Pancreas (tissue), 10 donors: ENCODE data around the gene GLP2R. TPM values are rescaled to one million over a fixed set of nuclear protein-coding genes. Genes with fewer than 3 reads are reported as not detected.

Experiments
- ATAC-seq, 4 donors: fragments of 200-7000 bp; cut with Tn5 transposase; one replicate each; pipeline versions ENCODE4 v1.8.0 to v1.9.1; 2020; ENCODE audit warnings: mild to moderate bottlenecking in 4 of 4, moderate library complexity in 4 of 4
- DNase-seq, 6 donors: peaks; one replicate each; pipeline ENCODE4 v3.0.0-alpha.2; 2020
- FAIRE-seq: peaks from 2 replicates; lab custom pipeline; 2012; peaks lifted over from hg19 to GRCh38; lab: Jason Lieb, UNC
- H3K27ac ChIP-seq, 4 donors: fragments of 200-600 bp; sonication (generic); 1 replicate in 3 of 4; 2 replicates in 1 of 4; pipeline versions ENCODE4 v1.5.0 to v1.8.0; 2020
- H3K27me3 ChIP-seq, 4 donors: fragments of 200-600 bp; one replicate each; pipeline ENCODE4 v1.8.0; 2021
- H3K36me3 ChIP-seq, 3 donors: fragments of 200-600 bp; sonication (generic) in 1 of 3; one replicate each; pipeline versions ENCODE4 v1.5.0 to v1.8.0; 2020 to 2021
- H3K4me1 ChIP-seq, 3 donors: fragments of 200-600 bp; one replicate each; pipeline ENCODE4 v1.8.0; 2021
- H3K4me3 ChIP-seq, 4 donors: fragments of 200-600 bp; sonication (generic) in 2 of 4; one replicate each; pipeline versions ENCODE4 v1.5.0 to v1.8.0; 2020 to 2021
- H3K9me3 ChIP-seq, 4 donors: fragments of 200-600 bp; one replicate each; pipeline ENCODE4 v1.8.0; 2021
- whole genome bisulfite sequencing, 2 donors: extraction: QIAGEN DNeasy Blood & Tissue Kit; methylation state at CpG; one replicate each; pipeline ENCODE4 v1.1.7; 2013; 5-methylcytosine and 5-hydroxymethylcytosine counted together
- intact Hi-C, 3 donors: fragments of 100-400 bp; cut with DNase I; formaldehyde crosslinking; loops; one replicate each; pipeline versions ENCODE4 v1.11.1 to v1.14.2; 2022
- polyA plus RNA-seq, 2 donors: library from polyadenylated mRNA; stranded (reverse); fragments of 200-250 nt; gene quantifications; one replicate each; pipeline ENCODE4 v1.2.3, GENCODE V29; 2013
- total RNA-seq, 6 donors: library from RNA; stranded (reverse); fragmentation: NEBNext Ultra II Directional in 4 of 6; extraction: Animal tissue kit (Norgen Biotek cat#: 25700) in 4 of 6; gene quantifications; one replicate each; pipeline versions ENCODE4 v1.2.1 to v1.2.4, GENCODE V29; 2021 to 2023
- TF ChIP-seq, protein P1 (sequence below), 4 donors: fragments of 200-600 bp; sonication (generic) in 3 of 4; IDR thresholded peaks; one replicate each; pipeline versions ENCODE4 v1.5.0 to v1.8.0; 2021; ENCODE audit warnings: antibody characterized with exemption in 4 of 4
- donor health status: healthy with polysubstance abuse.
- donor health status: DM: no; HTN: no; CAD: no; lungs with moderate emphysema.
- donor health status: DM: no; HTN: no; CAD: no.
- donor health status: control.
- donor health status: control.
- donor health status: Bipolar disorder and iron deficiency.
- donor health status: DM: yes; HTN: yes; CAD: no.
- donor health status: DM: no; HTN: no; CAD: no.
- donor health status: DM: no; HTN: no; CAD: no.
- donor health status: DM: yes; HTN: yes; CAD: no.

The GLP2R gene
- total and polyA plus RNA-seq, 8 donors: 0.39 to 1.7 (median 0.97) TPM

DNA sequence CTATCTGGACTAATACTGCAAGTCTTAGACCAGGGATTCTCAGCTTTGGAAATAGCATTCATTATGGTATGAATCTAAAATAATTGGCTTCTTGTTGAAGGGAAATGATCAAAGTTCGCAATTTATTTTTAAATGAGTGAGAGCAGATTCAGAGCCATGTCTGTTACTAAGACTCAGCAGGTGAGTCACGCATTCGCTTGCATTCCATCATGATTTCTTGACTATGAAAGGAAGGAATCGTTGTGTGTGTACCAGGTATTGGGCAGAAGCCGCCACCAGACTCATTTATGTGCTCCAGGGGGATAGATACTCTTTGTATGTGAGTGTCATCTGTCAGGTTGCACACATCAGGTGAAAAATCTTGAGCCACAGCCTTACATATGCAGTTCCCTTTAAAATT lies 14.6 kb upstream of the GLP2R start:
- H3K27me3 ChIP-seq: no peaks in the 10 kb centered on the region
- DNase-seq (no peak), ATAC-seq (no peak), FAIRE-seq (no peak)
- no peak overlapping the region for H3K27ac ChIP-seq
- WGBS, 2 donors: 67 to 75% methylated on average over 5 of the region's 5 CpGs
- intact Hi-C loops: loop anchor here in 1 of 3 donors (2.0 kb wide), 1 partner anchor 18 kb away; no protein-coding TSS in a partner anchor
- H3K4me3 ChIP-seq: no peak overlapping the region
- H3K4me1 ChIP-seq: no peaks in the 10 kb centered on the region
- no peaks in the 10 kb centered on the region for H3K9me3 ChIP-seq
- no peaks in the 10 kb centered on the region for H3K36me3 ChIP-seq
- TF ChIP-seq, protein P1, sequence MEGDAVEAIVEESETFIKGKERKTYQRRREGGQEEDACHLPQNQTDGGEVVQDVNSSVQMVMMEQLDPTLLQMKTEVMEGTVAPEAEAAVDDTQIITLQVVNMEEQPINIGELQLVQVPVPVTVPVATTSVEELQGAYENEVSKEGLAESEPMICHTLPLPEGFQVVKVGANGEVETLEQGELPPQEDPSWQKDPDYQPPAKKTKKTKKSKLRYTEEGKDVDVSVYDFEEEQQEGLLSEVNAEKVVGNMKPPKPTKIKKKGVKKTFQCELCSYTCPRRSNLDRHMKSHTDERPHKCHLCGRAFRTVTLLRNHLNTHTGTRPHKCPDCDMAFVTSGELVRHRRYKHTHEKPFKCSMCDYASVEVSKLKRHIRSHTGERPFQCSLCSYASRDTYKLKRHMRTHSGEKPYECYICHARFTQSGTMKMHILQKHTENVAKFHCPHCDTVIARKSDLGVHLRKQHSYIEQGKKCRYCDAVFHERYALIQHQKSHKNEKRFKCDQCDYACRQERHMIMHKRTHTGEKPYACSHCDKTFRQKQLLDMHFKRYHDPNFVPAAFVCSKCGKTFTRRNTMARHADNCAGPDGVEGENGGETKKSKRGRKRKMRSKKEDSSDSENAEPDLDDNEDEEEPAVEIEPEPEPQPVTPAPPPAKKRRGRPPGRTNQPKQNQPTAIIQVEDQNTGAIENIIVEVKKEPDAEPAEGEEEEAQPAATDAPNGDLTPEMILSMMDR (IDR thresholded peaks at IDR 0.05): no peak

DNA sequence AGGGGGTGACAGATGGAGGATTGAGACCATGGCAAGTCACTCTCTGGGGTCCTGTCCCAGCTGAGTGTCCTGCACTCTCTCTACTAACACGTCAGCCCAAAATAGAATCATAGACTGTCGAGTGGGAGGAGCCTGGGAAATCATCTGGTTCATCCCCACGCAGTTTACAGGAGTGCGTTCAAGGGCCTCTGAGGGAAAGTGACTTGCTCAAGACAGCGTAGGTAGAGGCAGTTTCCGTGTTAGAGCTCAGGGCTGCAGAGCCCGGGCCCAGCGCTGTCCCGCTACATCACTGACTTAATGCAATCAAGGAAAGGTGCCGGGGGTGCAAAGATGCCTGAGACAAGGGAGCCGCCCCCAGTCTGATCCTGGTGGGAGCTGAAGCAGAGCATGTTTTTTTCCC lies 14.2 kb upstream of the GLP2R start:
- TF ChIP-seq, protein P1 (IDR thresholded peaks at IDR 0.05): no peak
- DNase-seq: no peak

DNA sequence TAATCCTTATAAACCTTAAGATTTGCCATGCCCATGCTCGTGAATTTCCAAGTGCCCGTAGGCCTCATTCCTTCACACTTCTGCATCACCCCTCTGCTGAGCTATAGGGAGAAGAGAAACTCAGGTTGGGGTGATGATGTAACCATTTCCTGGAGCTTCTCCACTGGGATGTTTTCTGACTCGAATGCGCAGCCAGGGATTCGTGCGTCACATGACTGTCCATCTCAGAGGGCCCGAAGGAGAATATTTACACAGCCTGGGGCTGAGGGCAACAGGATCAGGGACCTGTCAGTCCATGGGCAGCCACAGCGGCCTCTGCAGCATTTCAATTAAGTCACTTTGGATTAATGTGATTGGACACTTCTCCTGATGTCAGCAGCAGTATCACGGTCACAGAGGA lies 12.6 kb upstream of the GLP2R start:
- WGBS, 2 donors: 50 to 51% methylated on average over 9 of the region's 9 CpGs
- H3K4me1 ChIP-seq: no peaks in the 10 kb centered on the region
- FAIRE-seq: no peak
- no peaks in the 10 kb centered on the region for H3K27me3 ChIP-seq
- no peaks in the 10 kb centered on the region for H3K36me3 ChIP-seq
- DNase-seq: no peak
- no peak overlapping the region for H3K4me3 ChIP-seq
- no peak for ATAC-seq
- no peaks in the 10 kb centered on the region for H3K9me3 ChIP-seq
- intact Hi-C loops: no loop called here
- no peak overlapping the region for H3K27ac ChIP-seq
- TF ChIP-seq, protein P1 (IDR thresholded peaks at IDR 0.05): no peak

More for the DNA sequence above, 14.2 kb upstream of the GLP2R start:
- H3K36me3 ChIP-seq: no peaks in the 10 kb centered on the region
- no peaks in the 10 kb centered on the region for H3K4me1 ChIP-seq
- no peaks in the 10 kb centered on the region for H3K9me3 ChIP-seq
- no peak for ATAC-seq
- no peak for FAIRE-seq
- no peak overlapping the region for H3K4me3 ChIP-seq
- H3K27ac ChIP-seq: no peak overlapping the region
- intact Hi-C loops: loop anchor here in 1 of 3 donors (2.0 kb wide), 1 partner anchor 19 kb away; no protein-coding TSS in a partner anchor
- WGBS, 2 donors: 35 to 43% methylated on average over 11 of the region's 11 CpGs
- H3K27me3 ChIP-seq: no peaks in the 10 kb centered on the region

DNA sequence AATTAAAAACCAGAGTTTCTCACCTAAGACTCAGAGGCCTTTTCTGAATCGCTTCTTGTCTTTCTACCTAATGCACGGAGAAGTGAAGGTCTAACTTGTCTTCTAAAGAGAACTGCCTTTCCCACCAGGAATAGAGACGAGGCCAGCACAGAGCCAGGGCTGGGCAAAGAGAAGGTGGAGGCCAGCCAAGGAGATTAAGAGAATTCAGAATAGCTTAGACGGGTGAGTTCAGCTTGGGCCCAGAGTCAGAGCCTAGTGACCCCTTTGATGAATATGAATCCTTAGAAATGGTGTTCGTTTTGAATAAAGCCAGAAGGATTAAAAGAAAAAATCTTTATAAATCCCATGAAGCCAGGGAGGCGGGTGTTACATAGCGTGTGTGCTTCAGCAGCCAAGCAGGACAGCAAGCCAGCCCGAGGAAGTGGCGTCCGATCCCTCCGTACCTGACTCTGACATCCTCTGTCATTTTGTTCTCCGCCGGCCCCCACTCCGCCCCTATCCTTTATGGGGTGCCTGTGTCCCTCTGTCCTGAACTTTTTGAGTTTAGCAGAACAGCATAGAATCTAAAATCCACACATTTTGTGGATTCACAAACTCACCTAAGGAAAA lies 11.3 kb upstream of the GLP2R start:
- Histone ChIP-seq H3K27ac (no peak overlapping the region), H3K36me3 (no peaks in the 10 kb centered on the region), H3K27me3 (no peaks in the 10 kb centered on the region), H3K9me3 (no peaks in the 10 kb centered on the region), H3K4me1 (no peaks in the 10 kb centered on the region), H3K4me3 (no peak overlapping the region)
- no peak for ATAC-seq
- intact Hi-C loops: no loop called here
- no peak for DNase-seq
- no peak for FAIRE-seq
- TF ChIP-seq, protein P1 (IDR thresholded peaks at IDR 0.05): no peak
- WGBS, 2 donors: 65 to 73% methylated on average over 14 of the region's 14 CpGs

DNA sequence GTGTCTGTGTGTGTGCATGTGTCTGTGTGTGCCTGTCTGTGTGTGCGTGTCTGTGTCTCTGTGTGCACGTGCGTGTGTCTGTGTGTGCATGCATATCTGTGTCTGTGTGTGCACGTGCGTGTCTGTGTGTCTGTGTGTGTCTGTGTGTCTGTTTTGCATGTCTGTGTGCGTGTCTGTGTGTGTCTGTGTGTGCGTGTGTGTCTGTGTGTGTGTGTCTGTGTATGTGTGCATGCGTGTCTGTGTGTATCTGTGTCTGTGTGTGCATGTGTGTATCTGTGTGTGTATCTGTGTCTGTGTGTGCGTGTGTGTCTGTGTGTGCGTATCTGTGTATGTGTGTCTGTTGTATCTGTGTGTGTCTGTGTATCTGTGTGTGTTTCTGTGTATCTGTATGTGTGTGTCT lies 9.3 kb upstream of the GLP2R start:
- Histone ChIP-seq H3K4me3 (no peak overlapping the region), H3K36me3 (no peaks in the 10 kb centered on the region), H3K4me1 (no peaks in the 10 kb centered on the region), H3K27me3 (no peaks in the 10 kb centered on the region), H3K27ac (no peak overlapping the region), H3K9me3 (no peaks in the 10 kb centered on the region)
- intact Hi-C loops: no loop called here
- ATAC-seq (no peak), DNase-seq (no peak), FAIRE-seq (no peak)
- TF ChIP-seq, protein P1 (IDR thresholded peaks at IDR 0.05): no peak
- WGBS, 2 donors: 69 to 80% methylated on average over 10 of the region's 10 CpGs
